Suppressor macrophage treated with lipopolysaccharide for 1 hour (primary cell): ENCODE results near the gene DUSP23.

Experiments used
- DNase-seq, 3 donors: peaks; one replicate each; pipeline ENCODE4 v3.0.0-alpha.2; 2020 to 2022

Gene DUSP23

DNA sequence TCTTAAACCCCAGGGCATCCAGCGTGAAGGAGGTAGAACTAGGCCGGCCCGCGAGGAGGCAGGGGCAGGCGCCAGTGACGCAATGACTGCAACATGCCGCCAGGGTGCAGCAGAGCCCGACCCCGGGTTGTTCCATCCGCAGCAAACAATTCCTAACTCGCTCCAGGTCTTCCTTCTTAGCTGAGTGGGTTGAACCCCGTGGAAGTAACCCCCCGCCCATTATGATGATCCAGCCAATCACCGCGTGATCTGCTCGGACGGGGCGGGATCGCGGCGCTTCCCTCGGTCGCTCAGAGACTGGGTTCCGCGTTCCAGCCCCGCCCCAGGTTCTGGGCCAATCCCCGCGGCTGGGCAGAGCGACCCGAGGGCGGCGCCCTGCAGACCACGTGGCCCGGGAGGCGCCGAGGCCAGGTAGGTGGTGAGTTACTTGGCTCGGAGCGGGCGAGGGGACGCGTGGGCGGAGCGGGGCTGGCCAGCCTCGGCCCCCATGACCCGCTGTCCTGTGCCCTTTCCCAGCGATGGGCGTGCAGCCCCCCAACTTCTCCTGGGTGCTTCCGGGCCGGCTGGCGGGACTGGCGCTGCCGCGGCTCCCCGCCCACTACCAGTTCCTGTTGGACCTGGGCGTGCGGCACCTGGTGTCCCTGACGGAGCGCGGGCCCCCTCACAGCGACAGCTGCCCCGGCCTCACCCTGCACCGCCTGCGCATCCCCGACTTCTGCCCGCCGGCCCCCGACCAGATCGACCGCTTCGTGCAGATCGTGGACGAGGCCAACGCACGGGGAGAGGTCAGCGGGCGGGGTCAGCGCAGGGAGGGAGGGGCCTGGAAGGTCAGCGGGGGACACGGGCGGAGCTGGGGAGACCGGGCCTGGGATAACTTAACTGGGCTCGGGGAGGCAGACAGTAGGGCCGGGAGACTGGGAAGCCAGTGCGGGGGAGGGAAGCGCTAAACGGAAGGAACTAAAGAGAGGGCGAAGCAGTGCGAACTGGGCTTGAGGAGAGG is at the start of gene DUSP23:
Gene DUSP23 (plus strand): TSS at position 380 of the 1,000 bp plus-strand sequence. CDS start 139 bp downstream, at position 519.
- DNase-seq, result peak; percentile 98 to 99 (median 99)

DNA sequence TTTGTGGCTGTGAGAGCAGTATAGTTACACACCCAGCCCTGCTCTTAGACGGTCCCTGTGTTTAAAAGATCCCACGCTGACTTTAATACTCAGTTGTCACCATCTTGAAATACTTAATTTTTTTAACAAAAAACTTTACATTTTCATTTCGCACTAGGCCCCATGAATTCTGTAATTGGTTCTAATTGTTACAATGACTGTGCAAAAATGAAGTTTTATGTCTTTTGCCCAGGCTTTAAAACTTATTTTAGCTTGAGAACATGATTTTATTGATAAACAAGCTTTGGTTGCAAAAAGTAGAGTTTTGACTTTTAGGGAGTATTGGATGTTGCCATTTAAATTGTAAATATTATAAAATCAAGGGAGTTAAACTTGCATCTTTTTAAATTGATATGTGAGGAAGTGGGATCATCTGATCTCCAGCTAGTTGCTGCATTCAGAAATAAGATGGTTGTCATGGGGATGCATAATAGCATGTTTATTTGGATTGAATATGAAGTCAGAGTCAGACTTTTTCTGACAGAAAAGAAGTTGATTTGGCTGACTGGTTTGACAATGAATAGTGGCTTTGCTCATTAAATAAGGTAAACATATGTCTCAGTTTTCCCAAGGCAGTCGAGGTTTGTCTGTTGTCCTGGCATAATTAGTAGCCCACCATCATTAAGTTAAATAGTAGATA is 43.4 kb upstream of the DUSP23 start:
- DNase-seq, result peak in 2 of 3 donors; percentile 15 to 22

DNA sequence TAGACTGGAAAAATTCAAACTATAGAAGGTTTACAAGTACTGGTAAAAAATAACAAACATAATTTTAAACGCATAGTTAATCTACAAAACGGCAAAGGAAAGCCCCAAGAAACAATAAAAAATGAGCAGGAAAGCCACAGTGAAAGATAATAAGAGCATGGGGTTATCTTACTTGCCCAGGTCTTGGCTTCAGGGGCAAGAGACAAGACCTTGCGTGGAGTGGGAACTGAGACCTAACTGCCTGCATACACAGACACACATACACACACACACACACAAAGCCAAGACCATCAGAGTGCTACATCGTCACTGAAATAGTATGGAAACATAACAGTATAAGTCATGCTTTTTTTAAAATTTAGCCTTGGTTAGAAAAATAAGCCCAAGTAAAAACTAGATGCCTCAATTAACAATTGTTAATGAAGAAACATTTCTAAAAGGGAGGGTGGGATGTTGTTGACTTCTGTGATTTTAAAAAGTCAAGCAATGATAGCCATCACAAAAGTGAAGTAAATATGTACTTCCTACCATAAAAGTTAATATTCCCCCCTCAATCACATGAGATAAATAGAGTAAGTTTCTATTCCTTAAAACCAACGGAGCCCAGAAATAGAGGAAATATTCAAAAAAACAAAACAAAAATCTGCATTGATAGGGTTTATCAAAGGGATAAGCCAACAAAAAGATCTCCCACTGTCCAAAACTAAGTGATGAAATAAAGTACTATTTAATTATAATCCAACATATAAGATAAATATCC is 36.9 kb upstream of the DUSP23 start:
- DNase-seq, result peak in 2 of 3 donors; percentile 28 to 51

DNA sequence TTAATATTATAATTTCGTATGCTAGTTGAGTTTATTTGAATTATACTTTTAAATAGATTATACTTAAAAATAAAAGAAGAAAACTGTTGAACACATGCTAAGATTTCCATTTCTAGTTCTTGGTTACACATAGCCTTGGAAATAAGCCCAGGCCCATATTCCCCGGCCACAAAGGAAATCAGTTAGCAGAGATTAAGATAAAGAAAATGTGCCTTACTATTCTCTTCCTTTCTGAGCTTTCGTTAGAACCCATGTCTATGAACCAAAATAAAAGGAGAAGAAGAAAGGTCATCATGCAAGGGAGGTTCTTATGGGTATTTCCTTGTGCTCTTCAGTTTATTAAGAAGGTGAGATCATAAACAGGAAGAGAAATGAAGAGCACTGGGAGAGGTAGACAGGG is 34.1 kb upstream of the DUSP23 start:
- DNase-seq, result peak in 1 of 3 donors; percentile 14

DNA sequence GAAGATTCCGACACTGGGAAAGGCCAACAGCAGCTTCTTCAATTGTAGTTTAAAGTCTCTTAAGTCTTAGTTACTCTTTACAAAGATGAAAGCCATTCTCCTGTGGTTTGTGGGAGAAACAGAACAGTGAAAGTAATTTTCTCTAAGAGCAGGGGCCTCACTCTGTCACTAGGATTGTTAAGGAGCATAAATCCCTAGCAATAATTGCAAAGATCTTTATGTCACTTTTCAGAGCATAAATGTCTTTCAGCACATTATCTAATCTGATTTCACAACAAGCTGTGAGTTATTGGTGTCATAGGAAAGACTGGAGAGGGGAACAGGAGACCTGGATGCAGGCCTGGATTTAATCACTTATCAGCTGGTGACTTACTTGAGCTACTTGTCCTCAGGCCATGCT is 32.4 kb upstream of the DUSP23 start:
- DNase-seq, result no peak

DNA sequence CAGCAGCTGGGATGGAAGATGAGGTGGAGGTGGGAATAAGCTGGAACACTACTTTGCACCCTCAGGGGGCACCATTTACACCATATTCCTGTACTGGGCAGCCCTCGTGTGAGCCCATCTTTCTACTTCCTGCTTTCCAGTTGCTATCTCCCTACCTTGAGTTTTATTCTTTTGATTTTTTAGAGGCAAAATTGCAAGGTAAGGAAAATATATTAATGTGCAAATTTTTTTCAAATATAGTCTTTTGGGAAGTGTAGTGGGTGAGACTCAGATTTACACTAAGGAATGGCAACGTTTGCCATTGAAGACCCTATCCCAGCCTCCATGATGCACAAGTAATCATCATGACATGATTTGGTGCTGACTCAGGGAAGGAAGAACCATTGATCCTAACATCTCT is 31.1 kb upstream of the DUSP23 start:
- DNase-seq, result no peak

DNA sequence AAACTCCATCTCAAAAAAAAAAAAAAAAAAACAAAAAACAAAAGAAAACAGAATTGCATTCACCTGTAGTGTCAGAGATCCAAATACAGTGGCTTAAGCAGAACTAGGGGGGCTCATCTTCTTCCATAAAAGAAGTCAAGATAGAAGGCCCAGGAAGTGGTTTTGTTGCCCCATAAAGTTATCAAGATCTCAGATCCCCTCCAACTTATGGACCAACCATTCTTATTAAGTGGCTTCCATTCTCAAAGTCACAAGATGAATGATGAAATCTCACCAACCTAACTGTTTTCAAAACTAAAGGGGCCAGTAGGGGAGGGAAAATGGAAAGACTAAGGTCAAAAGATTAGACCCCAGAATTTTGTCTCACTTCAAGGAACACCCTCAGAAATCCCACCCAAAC is 30.1 kb upstream of the DUSP23 start:
- no peak for DNase-seq

DNA sequence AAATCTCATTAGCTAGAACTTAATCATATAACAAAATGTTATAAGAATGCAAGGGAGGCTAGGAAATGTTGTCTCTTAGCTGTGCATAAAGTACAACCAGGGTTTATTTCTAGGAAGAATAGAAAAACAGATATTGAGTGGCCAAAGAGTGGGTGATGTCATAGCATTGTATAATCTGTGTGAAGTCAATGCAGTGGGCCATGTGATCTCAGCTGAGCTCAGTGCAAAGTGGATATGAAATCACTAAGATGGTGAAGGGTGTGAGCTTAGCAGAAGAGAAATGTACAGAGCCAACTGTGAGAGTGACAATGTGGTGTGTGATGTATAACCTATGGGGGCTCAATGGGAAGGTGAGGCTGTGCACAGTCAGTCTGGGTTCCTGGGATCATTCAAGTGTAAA is 29.7 kb upstream of the DUSP23 start:
- DNase-seq, result peak; percentile 11 to 31 (median 22)

DNA sequence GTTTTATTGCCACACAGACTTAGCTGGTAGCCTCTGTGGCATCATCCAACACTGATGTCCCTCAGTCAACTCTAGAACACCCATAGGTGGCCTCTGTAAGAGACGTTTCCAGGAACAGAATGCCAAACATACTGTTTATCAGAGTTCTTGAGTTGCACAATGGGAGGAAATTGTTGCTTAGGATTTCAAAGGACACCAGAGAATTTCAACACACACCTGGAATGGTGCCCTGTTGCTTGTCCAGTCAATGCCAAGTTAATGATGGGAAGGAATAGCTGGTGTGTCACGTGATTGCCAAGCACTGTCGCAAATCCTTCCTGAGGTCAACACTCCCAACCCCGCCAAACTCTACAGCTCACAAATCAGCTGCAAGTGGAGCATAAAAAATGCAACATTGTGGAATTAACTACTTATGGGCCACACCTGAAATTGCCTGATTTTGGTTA is 28.6 kb upstream of the DUSP23 start:
- no peak for DNase-seq

DNA sequence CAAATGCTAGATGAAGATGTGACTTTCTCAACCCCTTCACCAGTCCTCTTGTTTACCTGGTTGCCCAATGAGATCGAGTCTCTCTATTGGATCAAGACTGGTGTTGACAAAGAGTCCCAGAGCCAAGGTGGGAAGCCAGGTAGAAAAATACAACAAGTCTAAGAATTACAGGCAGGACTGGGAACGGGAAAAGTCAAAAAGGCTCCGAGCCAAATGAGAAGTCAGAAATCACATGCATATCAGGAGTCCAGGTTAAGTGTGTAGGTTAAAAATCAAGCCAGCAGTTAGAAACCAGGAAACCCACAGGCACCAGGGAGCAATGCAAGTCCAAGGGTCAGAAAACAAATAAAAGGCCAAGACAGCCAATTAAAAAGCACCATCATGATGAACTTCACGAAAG is 27.4 kb upstream of the DUSP23 start:
- DNase-seq, result no peak

DNA sequence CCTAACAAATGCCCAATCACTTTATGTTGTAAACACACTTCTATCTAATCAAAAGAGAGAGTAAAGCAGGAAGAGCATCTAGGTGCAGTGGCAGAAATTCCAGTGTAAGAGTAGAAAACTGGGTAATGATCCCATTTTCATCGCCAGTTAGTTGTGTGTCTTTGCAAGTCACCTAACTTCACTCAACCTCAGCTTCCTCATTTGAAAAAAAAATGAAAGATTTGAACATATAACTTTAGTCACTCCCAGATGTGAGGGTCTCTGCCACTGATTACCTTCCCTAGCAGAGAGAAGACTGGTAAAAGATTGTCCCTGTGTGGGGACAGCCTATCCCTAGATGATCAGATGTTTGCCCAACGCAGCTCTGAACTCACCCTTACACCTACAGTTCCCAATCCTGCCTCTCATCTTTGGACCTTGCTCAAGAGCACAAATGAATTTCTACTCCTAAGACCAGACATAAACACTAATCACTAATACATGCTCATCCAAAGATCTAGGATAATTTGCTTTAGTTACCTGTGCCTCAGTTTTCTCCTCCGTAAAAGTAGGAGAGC is 25.2 kb upstream of the DUSP23 start:
- DNase-seq, result no peak

DNA sequence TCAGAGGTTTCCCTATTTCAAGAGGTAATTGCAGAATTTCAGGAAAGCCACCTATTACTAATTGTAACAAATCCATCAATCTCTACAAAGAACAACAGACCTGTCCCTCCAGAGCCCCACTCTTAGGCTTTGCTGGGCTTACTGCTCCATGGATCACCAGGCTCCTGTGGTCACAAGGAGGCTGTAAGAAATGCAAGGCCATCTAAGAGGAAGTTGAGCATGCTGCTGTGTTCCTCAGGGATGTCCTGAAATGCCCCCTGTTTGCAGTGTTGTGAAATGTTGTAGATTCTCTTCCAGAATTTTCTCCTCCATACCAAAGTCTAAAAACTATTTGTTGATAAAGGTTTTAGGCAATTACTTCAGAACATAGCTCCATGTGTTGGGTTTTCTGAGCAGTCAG is 24.4 kb upstream of the DUSP23 start:
- DNase-seq, result peak; percentile 71 to 78 (median 78)

DNA sequence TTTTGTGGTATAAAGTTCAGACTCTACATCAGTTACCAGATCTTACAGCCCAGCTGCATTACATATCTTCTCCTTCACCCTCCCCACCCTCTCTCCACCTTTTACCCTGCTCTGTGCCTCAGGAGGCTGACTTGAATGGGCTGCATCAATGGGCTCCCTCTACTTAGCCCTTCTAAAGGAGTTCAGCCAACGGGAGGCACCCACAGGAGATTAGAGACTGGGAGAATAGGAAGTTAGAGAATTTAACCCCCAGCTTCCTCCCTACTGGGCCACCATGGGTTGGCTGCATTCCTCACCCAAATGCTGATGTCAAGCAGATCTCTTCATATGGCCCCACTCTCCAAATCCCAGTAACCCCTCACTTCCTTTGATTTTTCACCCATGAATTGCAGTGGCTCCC is 17.1 kb upstream of the DUSP23 start:
- DNase-seq, result no peak

DNA sequence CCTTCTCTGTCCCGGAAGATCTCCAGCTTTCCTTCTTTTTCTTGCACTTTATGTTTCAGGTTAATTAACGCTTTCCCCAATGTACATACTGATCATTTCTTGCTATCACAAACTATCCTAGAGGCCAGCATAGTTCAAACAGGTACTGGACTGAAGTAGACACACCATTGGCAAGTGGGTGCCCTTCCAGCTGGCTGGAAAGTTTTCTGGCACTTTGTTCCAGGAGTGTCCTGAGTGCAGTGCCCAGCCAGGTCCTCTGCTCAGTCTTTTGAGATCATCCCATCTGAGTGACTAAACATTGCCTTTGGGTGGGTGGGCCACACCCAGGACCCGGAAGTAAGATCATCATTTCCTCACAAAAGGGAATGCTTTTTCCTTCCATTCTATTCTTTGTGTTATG is 15.0 kb upstream of the DUSP23 start:
- DNase-seq, result no peak

DNA sequence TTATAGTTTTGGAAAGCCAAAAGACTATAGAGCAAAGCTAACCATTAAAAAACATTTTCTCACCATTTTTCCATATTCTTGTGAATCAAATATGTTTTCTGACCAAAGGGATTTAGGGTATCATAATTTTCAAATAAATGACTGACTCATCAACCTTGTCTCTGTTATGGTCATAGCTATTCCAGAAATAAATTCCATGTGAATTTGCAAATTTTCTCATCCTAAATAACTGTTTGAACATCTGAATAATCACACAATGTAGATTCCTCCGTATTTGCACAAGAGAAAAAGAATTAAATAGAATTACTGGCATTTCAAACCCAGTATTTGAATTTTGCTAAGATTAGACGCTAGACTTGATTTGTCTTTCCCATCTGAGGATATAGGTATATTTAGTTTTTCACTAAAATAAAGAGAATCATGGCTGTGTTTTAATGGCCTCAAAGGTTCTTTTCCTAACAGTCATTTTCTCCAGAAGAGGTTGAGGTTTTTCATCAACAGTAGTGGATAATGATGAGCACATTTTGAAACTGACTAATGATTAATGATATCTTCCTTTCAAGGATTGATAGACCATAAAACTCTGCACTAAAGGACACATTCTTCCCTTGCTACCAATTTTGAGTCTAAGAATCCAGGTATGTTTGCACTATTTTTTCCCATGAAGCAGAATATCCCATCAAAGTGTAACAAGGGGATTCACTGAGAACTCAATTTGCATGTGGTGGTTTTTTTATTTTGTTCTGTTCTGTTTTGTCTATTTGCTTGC is 9.5 kb upstream of the DUSP23 start:
- no peak for DNase-seq

DNA sequence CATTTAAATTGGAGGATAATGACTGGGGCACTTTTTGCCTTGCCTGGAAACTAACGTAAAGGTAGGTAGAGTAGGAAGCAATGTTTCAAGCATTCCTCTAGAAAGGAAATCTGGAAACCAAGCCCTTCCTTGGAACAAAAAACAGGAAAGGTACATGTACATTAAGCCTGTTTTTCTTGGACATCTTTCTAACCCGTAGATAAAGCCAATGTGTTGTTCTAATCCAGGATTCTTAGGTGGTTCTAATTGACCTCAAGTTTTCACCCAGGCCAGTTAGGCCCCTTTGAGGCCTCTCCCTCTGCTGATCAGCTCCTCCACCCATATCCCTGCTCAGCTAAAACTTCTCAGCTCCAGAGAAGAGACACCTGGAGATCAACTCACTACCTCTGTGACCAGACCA is 6.3 kb upstream of the DUSP23 start:
- no peak for DNase-seq

DNA sequence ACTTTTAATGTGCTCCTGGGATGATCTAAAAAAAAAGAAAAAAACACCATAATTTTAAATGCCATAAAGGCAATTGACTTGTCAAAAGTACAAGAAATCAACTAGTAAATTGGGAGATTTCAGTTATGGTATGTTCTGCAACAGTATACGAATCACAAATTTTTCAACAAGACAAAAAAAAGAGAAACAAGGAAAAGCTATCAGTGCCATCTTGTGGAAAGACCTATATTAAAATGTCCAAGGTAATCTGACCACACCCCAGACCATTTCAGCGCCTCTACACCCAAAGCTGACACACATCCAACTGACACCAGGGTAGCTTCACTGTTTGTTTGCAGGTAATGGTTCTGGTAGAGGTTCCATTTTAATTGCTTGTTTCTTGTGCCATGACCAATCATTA is 5.0 kb upstream of the DUSP23 start:
- DNase-seq, result no peak

DNA sequence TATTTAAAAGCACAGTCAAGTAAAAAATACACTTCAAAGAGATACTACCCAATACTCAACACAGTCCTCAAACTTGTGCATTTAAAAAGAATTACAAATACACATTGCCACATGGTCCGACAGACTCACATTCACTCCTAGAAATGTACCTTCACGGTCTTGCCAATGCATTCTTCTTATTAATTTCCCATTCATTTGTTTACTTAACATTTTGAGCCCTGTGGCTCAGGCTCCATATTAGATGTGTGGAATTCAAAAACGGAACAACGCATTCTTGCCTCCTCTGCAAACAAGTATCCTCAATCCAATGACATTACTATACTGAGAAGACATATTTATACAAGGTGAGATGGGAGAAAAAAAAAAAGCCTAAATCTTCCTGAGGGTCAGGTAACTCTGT is 2.5 kb upstream of the DUSP23 start:
- no peak for DNase-seq

DNA sequence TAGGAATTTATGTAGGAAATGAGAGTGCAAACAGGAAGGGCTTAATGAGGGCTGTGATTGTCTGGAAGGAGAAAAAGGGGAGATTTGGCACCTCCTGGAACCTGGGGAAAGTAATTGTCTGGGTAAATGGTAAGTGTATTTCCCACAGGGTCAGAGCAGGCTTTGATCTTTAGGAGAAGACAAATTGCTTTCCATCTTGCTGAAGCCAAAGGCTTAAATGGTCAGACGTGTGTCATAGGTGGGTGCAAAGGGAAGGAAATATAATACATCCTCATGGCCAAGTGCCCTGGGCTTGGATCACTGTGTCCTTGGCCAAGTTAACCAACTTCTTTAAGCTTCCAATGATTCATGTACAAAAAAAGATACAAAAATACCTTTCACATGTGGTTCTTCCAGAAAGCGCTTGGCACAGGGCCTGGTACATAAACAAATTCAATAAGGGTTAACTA is 1.3 kb upstream of the DUSP23 start:
- DNase-seq, result no peak

DNA sequence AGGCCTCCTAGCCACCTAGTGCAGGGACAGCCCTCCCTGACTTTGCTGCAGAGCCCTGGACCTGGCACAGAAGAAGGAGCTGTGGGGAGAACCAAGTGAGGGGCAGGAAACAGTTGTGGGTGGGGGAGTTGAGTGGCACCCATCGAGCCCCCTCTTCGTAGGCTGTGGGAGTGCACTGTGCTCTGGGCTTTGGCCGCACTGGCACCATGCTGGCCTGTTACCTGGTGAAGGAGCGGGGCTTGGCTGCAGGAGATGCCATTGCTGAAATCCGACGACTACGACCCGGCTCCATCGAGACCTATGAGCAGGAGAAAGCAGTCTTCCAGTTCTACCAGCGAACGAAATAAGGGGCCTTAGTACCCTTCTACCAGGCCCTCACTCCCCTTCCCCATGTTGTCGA is 1.2 kb downstream of the DUSP23 start:
- no peak for DNase-seq

DNA sequence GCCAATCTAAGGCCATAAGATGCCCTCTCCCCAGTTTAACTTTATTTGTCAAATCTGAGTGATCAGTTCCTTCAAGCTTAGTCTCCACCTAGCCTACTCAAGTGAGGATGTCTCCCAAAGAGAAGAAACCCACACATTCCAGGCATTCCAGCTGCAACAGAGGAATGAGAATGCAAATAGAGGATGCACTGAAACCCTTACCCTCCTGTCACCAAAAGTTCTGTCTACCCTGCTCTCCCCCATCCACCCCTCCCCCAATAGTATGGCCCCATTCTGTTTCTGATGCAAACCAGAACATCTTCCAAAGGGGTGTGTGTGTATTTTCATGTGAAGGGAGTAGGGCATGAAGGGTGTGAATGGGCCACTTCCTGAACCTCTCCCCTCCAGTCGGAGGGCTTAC is 3.0 kb downstream of the DUSP23 start:
- no peak for DNase-seq

DNA sequence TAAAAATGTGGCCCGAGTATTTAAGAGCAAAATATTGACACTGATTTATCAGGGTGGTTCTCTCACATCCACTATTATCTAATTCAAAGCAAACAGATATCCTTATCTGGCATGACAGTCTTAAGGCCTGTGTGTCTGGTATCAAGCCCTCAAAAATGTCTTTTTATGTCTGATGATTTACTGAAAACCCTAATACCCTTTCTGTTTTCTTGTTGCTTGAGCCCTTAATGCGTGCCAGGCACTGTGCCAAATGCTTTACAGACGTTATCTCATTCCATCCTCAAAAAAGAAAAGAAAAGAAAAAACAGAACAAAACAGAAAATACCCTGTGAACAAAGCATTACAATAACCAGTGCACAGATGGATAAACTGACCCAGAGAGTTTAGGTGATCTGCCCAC is 5.7 kb downstream of the DUSP23 start:
- DNase-seq, result no peak
